GM12872 (cell line): ENCODE measurements around the gene TUBE1.
A peak's percentile ranks its signal among the peaks of the same experiment; 100 is the strongest.

Experiments used
- CTCF ChIP-seq: IDR thresholded peaks from 3 replicates; pipeline ENCODE4 v1.5.1; 2011; ENCODE audit warnings: low read depth, mild to moderate bottlenecking, low read length, moderate library complexity; ENCODE audit not compliant: insufficient read depth

TUBE1 gene

DNA sequence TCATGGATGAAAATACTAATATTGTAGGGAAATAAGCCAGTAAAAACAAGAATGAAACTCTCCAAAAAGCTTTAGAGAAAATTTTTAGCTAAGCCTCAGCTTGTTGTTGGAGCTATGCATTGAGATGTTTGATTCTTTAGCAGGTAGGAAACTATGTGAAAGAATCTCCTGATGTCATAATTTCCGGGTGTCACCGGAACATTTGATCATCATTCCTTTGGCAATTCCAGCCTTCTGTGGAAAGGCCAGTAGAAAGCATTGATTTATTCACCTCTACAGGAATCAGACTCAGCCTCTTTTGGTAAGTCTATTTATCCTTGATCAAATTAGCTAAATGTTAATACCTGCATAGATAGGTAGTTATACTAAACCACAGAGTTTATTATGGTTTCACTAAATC, 9.6 kb upstream of the TUBE1 start:
- TF ChIP-seq CTCF: no peak

DNA sequence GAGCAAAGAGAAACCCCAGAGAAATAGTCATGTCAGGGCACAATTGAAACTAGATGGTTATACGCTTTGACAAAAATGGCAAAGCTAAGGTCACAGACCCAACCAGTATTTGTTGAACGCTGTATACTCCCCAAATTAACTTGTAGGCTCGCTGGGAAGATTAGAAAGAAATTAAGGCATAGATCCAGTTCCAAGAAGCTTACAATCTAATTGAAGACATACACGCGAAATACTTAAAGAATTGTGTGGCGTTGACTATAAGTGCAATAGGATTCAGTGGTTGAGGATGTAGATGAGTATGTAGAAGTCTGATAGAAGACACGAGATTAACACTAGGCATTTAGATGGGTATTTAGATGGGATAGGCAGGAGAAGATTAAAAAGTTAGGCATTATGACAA, 634 bp upstream of the TUBE1 start:
- no peak for TF ChIP-seq CTCF

DNA sequence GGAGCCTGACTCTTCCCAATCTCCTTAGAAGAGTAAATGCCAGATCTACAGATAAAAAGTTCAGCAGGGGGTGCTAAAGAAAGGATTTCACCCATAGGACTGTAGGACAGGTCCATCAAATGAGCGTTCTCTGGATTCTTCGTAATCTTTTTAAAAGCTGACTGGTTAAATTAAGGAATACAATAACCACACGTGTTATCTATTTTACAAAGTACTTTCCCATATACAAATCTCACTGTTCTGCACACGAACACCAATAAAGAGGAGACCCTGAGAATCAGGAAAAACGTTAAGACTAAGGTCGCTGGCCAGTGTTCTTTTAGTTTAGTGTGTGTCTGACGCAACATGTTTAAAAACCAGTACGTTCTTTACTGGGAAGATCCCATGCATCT, 542 bp downstream of the TUBE1 start:
- TF ChIP-seq CTCF: peak; percentile 28; the same call in 1 of the 3 replicates

DNA sequence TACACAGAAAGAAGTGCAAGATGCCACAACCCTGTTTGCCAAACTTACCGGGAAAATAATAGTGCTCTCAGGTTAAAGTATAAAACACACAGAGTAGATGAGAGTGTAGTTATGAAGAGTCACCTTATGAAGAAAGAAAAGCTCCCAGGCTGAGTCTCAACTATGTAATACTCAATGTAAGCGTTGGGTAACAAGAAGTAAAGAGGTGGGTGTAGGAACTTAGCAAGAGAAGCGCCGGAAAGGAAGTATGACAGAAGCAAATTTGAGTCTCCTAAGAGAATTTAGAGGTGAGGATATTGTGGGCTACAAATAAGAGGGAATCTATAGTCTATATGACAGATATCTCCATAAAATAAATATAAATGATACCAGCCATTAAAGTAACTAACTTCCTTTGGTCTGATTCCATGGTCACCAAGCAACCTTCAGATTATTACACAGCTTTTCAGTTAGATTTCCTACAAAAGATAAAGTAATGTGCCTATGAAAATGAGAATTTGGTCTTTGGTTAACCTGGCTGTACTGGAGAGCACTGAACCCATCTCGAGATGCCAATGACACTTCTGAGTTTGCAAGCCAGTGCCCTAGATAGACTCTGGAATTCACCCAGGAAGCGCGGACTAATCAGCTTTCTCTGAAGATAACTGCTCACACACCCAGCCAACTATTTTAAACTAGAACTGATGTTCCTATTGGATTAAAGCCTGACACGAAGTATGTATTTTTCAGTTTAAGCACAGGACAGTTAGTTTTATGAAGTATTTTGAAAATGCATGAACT, 1.8 kb downstream of the TUBE1 start:
- TF ChIP-seq CTCF: no peak

- no peak for TF ChIP-seq CTCF
These were observed 5.7 kb downstream of the TUBE1 start for GRCh38 chr6:112081569-112081968.

GRCh38 chr6:112066606-112067005, 20.7 kb downstream of the TUBE1 start:
- TF ChIP-seq CTCF: no peak

- TF ChIP-seq CTCF: no peak
These were observed 21.8 kb downstream of the TUBE1 start for GRCh38 chr6:112065426-112065986.
